GM12878 (cell line): Measurements from ENCODE around the gene RAP1A.

Experiments used
- CREB1 ChIP-seq: IDR thresholded peaks from 2 replicates; pipeline ENCODE4 v1.6.1; 2012; ENCODE audit warnings: low read depth, mild to moderate bottlenecking, inconsistent platforms
- CTCF ChIP-seq, 3 experiments: IDR thresholded peaks in 2 of 3; conservative IDR thresholded peaks in 1 of 3; 2 replicates each; pipeline ENCODE4 v1.5.1; 2011; ENCODE audit warnings: low read depth in 3 of 3, low read length in 3 of 3, mild to moderate bottlenecking in 3 of 3, control low read depth in 2 of 3, moderate library complexity in 2 of 3, inconsistent platforms in 1 of 3, mixed read lengths in 1 of 3; ENCODE audit not compliant: control insufficient read depth in 2 of 3, insufficient read depth in 1 of 3; ENCODE audit errors: extremely low read depth in 1 of 3
- E2F4 ChIP-seq: IDR thresholded peaks from 2 replicates; pipeline ENCODE4 v1.6.1; 2012; ENCODE audit warnings: low read depth, low read length, improper control_type of control experiment
- ELK1 ChIP-seq: IDR thresholded peaks from 2 replicates; pipeline ENCODE4 v1.6.1; 2012; ENCODE audit warnings: low read depth, low read length, improper control_type of control experiment
- EP300 ChIP-seq, 2 experiments: fragments of 150-350 bp in 1 of 2; IDR thresholded peaks; 2 replicates each; pipeline ENCODE4 v1.6.1; 2011 to 2012; ENCODE audit warnings: low read depth in 2 of 2, low read length in 2 of 2, borderline replicate concordance in 1 of 2, improper control_type of control experiment in 1 of 2, inconsistent platforms in 1 of 2; ENCODE audit not compliant: control insufficient read depth in 1 of 2
- FOS ChIP-seq: IDR thresholded peaks from 3 replicates; pipeline ENCODE4 v1.6.1; 2011; ENCODE audit warnings: borderline replicate concordance; ENCODE audit not compliant: insufficient read length; ENCODE audit errors: extremely low read depth
- GABPA ChIP-seq: IDR thresholded peaks from 2 replicates; pipeline ENCODE4 v1.6.1; 2014; ENCODE audit warnings: antibody characterized with exemption, low read depth, mild to moderate bottlenecking, inconsistent platforms
- JUND ChIP-seq: IDR thresholded peaks from 2 replicates; pipeline ENCODE4 v1.6.1; 2012; ENCODE audit warnings: low read depth, mild to moderate bottlenecking, low read length, improper control_type of control experiment, moderate library complexity
- MEF2A ChIP-seq: IDR thresholded peaks from 2 replicates; pipeline ENCODE4 v1.6.1; 2011; ENCODE audit warnings: low read depth, mild to moderate bottlenecking, low read length, moderate library complexity; ENCODE audit not compliant: insufficient read depth
- POLR2A ChIP-seq: IDR thresholded peaks from 2 replicates; pipeline ENCODE4 v1.6.1; 2011; ENCODE audit warnings: low read depth, mild to moderate bottlenecking, low read length
- RAD21 ChIP-seq: IDR thresholded peaks from 2 replicates; pipeline ENCODE4 v1.6.1; 2011; ENCODE audit warnings: mild to moderate bottlenecking, low read depth, low read length, moderate library complexity; ENCODE audit not compliant: insufficient read depth
- RBBP5 ChIP-seq: fragments of 200-600 bp; sonication (generic); conservative IDR thresholded peaks from 2 replicates; pipeline ENCODE4 v1.6.1; 2016
- TCF3 ChIP-seq: IDR thresholded peaks from 2 replicates; pipeline ENCODE4 v1.6.1; 2012; ENCODE audit warnings: low read depth, mild to moderate bottlenecking, low read length, borderline replicate concordance; ENCODE audit not compliant: insufficient read depth
- ZBTB40 ChIP-seq: fragments of 450-650 bp; IDR thresholded peaks from 2 replicates; pipeline ENCODE4 v1.6.1; 2016; ENCODE audit warnings: mild to moderate bottlenecking, moderate library complexity, borderline replicate concordance

DNA sequence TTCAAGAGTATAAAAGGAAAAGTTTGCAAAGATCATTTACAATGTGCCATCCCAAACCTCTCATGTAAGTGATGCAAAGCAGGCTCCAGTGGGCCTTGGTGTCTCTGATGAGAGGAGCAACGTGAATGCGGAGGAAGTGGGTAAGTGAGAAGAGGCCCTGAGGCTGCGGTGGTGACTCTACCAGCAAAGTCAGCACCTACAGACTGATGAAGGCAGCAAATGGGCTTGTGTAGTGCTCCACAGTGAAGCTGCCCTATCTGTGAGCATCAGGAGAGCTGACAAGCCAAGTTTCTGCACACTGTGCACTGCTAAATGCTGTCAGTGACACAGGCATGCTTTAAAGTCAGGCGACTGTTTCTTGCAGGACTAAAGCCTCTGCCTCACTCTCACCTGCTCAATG lies 15.6 kb upstream of the RAP1A start:
- TF ChIP-seq RBBP5 (no peak), CTCF (IDR thresholded peaks at IDR 0.05 in 2 of 3, conservative IDR thresholded peaks at IDR 0.05 in 1 of 3; ENCODE audit: control insufficient read depth in 2 of 3, extremely low read depth in 1 of 3, insufficient read depth in 1 of 3, low read depth in 3 of 3, low read length in 3 of 3) (no peak), EP300 (IDR thresholded peaks at IDR 0.05; ENCODE audit: borderline replicate concordance in 1 of 2, control insufficient read depth in 1 of 2, low read depth in 2 of 2, low read length in 2 of 2) (no peak), ZBTB40 (no peak), ELK1 (no peak), FOS (no peak), CREB1 (no peak), POLR2A (peak; percentile 70), E2F4 (no peak), GABPA (no peak), MEF2A (no peak), JUND (no peak), TCF3 (no peak), RAD21 (no peak)
